ENCODE results near the gene EIF4E3.
A peak's percentile ranks its signal among the peaks of the same experiment; 100 is the strongest.

The EIF4E3 gene

DNA sequence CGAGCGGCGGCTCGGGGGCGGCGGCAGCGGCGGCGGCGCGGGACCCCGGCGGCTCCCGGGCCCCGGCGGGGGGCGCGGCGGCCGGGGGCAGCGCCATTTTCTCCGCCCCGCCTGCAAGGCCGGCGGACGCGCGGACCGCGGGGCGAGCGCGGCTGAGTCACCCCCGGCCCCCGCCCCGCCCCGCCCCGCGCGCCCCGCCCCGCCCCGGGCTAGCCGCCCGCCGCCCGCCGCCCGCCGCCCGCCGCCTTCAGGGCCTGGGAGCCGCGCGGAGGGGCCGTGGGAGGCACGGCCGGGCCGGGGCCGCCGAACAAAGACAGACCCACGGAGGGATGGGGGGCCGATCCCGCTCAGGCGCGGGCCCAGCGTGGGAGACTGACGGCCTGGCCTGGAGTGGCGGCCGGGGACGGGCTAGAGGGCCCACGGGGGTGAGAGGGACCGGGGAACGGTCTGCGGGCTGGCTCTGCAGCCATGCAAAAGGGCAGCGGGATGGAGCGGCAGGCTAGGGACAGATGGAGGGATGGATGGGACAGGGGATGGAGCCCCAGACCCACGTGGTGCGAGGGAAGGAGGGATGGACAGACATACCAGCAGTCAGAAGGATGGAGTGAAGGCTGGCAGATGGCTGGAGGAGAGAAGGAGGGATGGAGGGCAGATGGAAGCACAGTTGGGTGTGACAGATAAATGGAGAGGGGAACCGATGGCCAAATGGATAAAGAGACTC, at the start of gene EIF4E3:
Gene EIF4E3 (minus strand): TSS at position 132 of the 721 bp plus-strand sequence. CDS start 35 bp downstream, at position 97.
- H3K9me3 ChIP-seq (ENCODE audit: control insufficient read depth in 2 of 2, low read length in 2 of 2) = no peaks in the 10 kb centered on the region
- H3K27ac ChIP-seq (ENCODE audit: low read length) = no peak within 1 kb of the TSS
- no peaks in the 10 kb centered on the region for H3K27me3 ChIP-seq (ENCODE audit: control insufficient read depth in 1 of 2, insufficient read depth in 2 of 2, low read length in 2 of 2)
- peak within 1 kb of the TSS; percentile 88 to 89 for H3K4me3 ChIP-seq (ENCODE audit: low read length in 2 of 2)
- H3K36me3 ChIP-seq (ENCODE audit: control insufficient read depth in 2 of 2, insufficient read depth in 2 of 2, low read length in 2 of 2) = no peaks in the 10 kb centered on the region
- H3K9ac ChIP-seq (ENCODE audit: low read length in 2 of 2) = peak within 1 kb of the TSS; percentile 64 to 76
- peaks cover 14% of the 10 kb centered on the region for H3K4me1 ChIP-seq (ENCODE audit: control insufficient read depth, insufficient read depth, low read length)

DNA sequence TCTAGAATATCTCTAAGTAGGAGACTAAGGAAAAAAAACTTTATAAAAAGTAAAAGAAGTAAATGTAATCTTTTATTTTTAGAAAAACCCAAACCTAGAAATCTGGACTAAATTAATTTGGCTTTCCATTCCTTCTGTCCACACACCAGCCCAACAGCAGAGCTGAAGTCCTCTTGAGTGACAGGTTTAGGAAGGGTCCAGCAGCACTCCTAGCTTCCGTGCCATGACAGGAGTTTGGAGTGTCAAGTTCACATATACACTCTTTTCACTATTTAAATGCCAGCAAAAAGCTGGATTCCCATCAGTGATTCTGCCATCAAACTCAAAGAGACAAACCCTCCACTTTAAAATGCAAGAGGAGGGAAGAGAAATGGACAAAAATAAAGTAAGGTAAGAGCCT, 46.7 kb upstream of the EIF4E3 start:
- Histone ChIP-seq H3K27me3 (ENCODE audit: control insufficient read depth in 1 of 2, insufficient read depth in 2 of 2, low read length in 2 of 2) (peaks cover 0 to 4% of the 10 kb centered on the region in 2 donors), H3K4me3 (ENCODE audit: low read length in 2 of 2) (no peak overlapping the region), H3K9ac (ENCODE audit: low read length in 2 of 2) (no peak overlapping the region), H3K9me3 (ENCODE audit: control insufficient read depth in 2 of 2, low read length in 2 of 2) (no peaks in the 10 kb centered on the region), H3K4me1 (ENCODE audit: control insufficient read depth, insufficient read depth, low read length) (no peaks in the 10 kb centered on the region), H3K27ac (ENCODE audit: low read length) (no peak overlapping the region), H3K36me3 (ENCODE audit: control insufficient read depth in 2 of 2, insufficient read depth in 2 of 2, low read length in 2 of 2) (no peaks in the 10 kb centered on the region)

DNA sequence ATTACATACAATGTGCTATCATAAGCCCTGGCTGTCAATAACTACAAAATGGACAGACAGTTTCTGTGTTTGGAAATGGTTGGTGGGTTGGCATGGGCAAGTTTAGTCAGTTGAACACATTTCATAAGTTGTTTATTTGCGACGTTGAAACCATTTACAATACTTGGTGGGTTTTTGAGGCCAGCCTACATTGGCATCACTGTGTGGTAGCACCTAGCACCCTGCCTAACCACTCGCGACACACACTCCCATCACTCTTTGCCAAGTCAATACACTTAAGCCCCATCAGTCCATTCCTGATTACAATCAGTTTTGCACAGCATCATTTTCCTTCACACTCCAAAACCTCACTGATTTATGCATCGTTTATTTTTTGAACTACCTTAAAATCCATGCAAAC, 45.9 kb upstream of the EIF4E3 start:
- Histone ChIP-seq H3K27ac (ENCODE audit: low read length) (no peak overlapping the region), H3K27me3 (ENCODE audit: control insufficient read depth in 1 of 2, insufficient read depth in 2 of 2, low read length in 2 of 2) (peaks cover 0 to 4% of the 10 kb centered on the region in 2 donors), H3K4me1 (ENCODE audit: control insufficient read depth, insufficient read depth, low read length) (no peaks in the 10 kb centered on the region), H3K9ac (ENCODE audit: low read length in 2 of 2) (no peak overlapping the region), H3K9me3 (ENCODE audit: control insufficient read depth in 2 of 2, low read length in 2 of 2) (no peaks in the 10 kb centered on the region), H3K36me3 (ENCODE audit: control insufficient read depth in 2 of 2, insufficient read depth in 2 of 2, low read length in 2 of 2) (no peaks in the 10 kb centered on the region), H3K4me3 (ENCODE audit: low read length in 2 of 2) (no peak overlapping the region)

DNA sequence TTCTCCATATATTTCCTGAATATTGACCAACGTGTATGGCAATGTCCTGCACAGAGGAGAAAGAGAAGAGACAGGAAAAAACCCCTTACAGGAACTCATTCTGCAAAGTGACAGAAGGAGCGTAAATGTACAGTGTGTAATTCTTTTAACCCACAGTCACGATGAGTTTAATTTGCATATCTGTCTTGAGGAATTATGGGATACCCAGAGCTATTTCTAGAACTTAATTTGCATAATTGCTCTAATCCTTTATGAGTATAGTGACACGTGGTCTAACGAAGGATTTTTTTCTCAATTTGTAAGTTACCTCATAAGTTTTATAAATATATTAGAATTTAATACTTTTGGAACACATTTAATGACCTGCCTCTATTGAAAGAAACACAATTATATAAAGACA, 38.2 kb upstream of the EIF4E3 start:
- Histone ChIP-seq H3K9me3 (ENCODE audit: control insufficient read depth in 2 of 2, low read length in 2 of 2) (no peaks in the 10 kb centered on the region), H3K36me3 (ENCODE audit: control insufficient read depth in 2 of 2, insufficient read depth in 2 of 2, low read length in 2 of 2) (no peaks in the 10 kb centered on the region), H3K9ac (ENCODE audit: low read length in 2 of 2) (no peak overlapping the region), H3K27me3 (ENCODE audit: control insufficient read depth in 1 of 2, insufficient read depth in 2 of 2, low read length in 2 of 2) (peaks cover 0 to 3% of the 10 kb centered on the region in 2 donors), H3K4me1 (ENCODE audit: control insufficient read depth, insufficient read depth, low read length) (no peaks in the 10 kb centered on the region), H3K27ac (ENCODE audit: low read length) (no peak overlapping the region), H3K4me3 (ENCODE audit: low read length in 2 of 2) (no peak overlapping the region)

DNA sequence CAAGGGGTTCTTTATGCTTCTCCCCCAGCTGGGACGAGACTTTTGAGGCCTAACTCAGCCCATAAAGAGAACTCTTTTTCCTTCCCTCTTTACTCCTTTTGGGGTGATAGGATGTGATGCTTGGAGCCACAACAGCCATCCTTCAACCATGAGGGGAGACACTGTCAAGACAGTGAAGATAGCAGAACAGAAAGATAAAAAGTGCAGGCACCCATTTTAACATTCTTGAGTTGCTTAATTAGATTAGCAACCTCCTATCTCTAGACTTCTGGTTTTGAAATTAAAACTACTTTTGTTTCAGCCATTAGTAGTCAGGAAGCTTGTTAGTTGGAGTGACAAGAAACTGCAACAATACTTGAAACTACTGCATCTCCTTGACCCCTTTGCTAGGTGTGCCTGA, 34.9 kb upstream of the EIF4E3 start:
- no peak overlapping the region for H3K9ac ChIP-seq (ENCODE audit: low read length in 2 of 2)
- no peaks in the 10 kb centered on the region for H3K36me3 ChIP-seq (ENCODE audit: control insufficient read depth in 2 of 2, insufficient read depth in 2 of 2, low read length in 2 of 2)
- no peak overlapping the region for H3K4me3 ChIP-seq (ENCODE audit: low read length in 2 of 2)
- peaks cover 3 to 5% of the 10 kb centered on the region in 2 donors for H3K27me3 ChIP-seq (ENCODE audit: control insufficient read depth in 1 of 2, insufficient read depth in 2 of 2, low read length in 2 of 2)
- no peaks in the 10 kb centered on the region for H3K9me3 ChIP-seq (ENCODE audit: control insufficient read depth in 2 of 2, low read length in 2 of 2)
- no peak overlapping the region for H3K27ac ChIP-seq (ENCODE audit: low read length)
- H3K4me1 ChIP-seq (ENCODE audit: control insufficient read depth, insufficient read depth, low read length) = no peaks in the 10 kb centered on the region

DNA sequence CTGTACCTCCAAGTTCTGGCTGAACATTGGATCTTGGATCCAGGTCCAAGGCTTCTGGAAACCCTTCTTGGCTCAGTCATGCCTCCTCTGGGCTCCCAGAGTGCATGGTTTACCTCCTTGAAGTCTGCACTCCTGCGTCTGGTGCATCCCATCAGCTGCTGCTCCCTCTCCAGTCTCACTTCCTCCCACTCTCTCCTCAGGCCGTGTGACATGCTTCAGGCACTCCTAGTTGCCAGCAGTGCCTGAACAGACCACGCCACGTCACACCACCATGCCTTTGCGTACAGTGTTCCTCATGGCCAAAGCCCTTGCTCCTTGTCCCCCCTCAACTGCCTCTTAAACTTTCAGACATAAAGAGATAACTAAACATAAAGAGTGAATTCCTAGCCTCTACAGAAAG, 34.2 kb upstream of the EIF4E3 start:
- H3K4me1 ChIP-seq (ENCODE audit: control insufficient read depth, insufficient read depth, low read length) = no peaks in the 10 kb centered on the region
- no peaks in the 10 kb centered on the region for H3K36me3 ChIP-seq (ENCODE audit: control insufficient read depth in 2 of 2, insufficient read depth in 2 of 2, low read length in 2 of 2)
- H3K9ac ChIP-seq (ENCODE audit: low read length in 2 of 2) = no peak overlapping the region
- peaks cover 3 to 6% of the 10 kb centered on the region in 2 donors for H3K27me3 ChIP-seq (ENCODE audit: control insufficient read depth in 1 of 2, insufficient read depth in 2 of 2, low read length in 2 of 2)
- no peak overlapping the region for H3K27ac ChIP-seq (ENCODE audit: low read length)
- no peak overlapping the region for H3K4me3 ChIP-seq (ENCODE audit: low read length in 2 of 2)
- H3K9me3 ChIP-seq (ENCODE audit: control insufficient read depth in 2 of 2, low read length in 2 of 2) = no peaks in the 10 kb centered on the region

DNA sequence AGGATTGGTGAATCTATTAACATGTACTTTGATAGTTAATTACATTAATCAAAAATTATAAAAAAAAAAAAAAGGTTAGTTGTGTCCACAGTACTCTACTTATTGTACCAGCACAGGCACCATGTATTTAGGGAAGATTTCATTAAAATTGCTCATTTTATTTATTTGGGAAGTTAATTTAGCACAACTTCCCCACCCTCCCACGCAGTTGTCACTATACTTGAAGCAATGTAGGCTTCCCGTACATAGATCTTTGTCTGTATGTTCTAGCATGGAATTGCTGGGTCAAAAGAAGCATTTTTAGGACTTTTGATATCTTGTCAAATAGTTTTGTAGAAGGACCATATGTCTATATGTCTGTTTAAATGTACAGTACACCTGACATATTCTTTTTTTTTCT, 32.9 kb upstream of the EIF4E3 start:
- Histone ChIP-seq H3K9me3 (ENCODE audit: control insufficient read depth in 2 of 2, low read length in 2 of 2) (no peaks in the 10 kb centered on the region), H3K4me1 (ENCODE audit: control insufficient read depth, insufficient read depth, low read length) (no peaks in the 10 kb centered on the region), H3K36me3 (ENCODE audit: control insufficient read depth in 2 of 2, insufficient read depth in 2 of 2, low read length in 2 of 2) (no peaks in the 10 kb centered on the region), H3K27ac (ENCODE audit: low read length) (no peak overlapping the region), H3K4me3 (ENCODE audit: low read length in 2 of 2) (no peak overlapping the region), H3K27me3 (ENCODE audit: control insufficient read depth in 1 of 2, insufficient read depth in 2 of 2, low read length in 2 of 2) (peaks cover 3 to 6% of the 10 kb centered on the region in 2 donors), H3K9ac (ENCODE audit: low read length in 2 of 2) (no peak overlapping the region)

DNA sequence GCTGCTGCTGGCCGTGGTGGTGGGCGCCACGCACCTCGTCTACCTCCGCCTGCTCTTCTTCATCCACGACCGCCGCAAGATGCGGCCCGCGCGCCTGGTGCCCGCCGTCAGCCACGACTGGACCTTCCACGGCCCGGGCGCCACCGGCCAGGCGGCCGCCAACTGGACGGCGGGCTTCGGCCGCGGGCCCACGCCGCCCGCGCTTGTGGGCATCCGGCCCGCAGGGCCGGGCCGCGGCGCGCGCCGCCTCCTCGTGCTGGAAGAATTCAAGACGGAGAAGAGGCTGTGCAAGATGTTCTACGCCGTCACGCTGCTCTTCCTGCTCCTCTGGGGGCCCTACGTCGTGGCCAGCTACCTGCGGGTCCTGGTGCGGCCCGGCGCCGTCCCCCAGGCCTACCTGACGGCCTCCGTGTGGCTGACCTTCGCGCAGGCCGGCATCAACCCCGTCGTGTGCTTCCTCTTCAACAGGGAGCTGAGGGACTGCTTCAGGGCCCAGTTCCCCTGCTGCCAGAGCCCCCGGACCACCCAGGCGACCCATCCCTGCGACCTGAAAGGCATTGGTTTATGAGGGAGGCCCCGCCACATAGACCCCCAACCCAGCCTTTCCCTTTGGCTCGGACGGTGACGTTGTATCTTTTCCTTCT, 29.5 kb upstream of the EIF4E3 start:
- peak overlapping the region; percentile 25 to 72 for H3K4me3 ChIP-seq (ENCODE audit: low read length in 2 of 2)
- no peaks in the 10 kb centered on the region for H3K9me3 ChIP-seq (ENCODE audit: control insufficient read depth in 2 of 2, low read length in 2 of 2)
- no peaks in the 10 kb centered on the region for H3K36me3 ChIP-seq (ENCODE audit: control insufficient read depth in 2 of 2, insufficient read depth in 2 of 2, low read length in 2 of 2)
- no peak overlapping the region for H3K9ac ChIP-seq (ENCODE audit: low read length in 2 of 2)
- no peak overlapping the region for H3K27ac ChIP-seq (ENCODE audit: low read length)
- H3K27me3 ChIP-seq (ENCODE audit: control insufficient read depth in 1 of 2, insufficient read depth in 2 of 2, low read length in 2 of 2) = peaks cover 0 to 10% of the 10 kb centered on the region in 2 donors
- no peaks in the 10 kb centered on the region for H3K4me1 ChIP-seq (ENCODE audit: control insufficient read depth, insufficient read depth, low read length)

DNA sequence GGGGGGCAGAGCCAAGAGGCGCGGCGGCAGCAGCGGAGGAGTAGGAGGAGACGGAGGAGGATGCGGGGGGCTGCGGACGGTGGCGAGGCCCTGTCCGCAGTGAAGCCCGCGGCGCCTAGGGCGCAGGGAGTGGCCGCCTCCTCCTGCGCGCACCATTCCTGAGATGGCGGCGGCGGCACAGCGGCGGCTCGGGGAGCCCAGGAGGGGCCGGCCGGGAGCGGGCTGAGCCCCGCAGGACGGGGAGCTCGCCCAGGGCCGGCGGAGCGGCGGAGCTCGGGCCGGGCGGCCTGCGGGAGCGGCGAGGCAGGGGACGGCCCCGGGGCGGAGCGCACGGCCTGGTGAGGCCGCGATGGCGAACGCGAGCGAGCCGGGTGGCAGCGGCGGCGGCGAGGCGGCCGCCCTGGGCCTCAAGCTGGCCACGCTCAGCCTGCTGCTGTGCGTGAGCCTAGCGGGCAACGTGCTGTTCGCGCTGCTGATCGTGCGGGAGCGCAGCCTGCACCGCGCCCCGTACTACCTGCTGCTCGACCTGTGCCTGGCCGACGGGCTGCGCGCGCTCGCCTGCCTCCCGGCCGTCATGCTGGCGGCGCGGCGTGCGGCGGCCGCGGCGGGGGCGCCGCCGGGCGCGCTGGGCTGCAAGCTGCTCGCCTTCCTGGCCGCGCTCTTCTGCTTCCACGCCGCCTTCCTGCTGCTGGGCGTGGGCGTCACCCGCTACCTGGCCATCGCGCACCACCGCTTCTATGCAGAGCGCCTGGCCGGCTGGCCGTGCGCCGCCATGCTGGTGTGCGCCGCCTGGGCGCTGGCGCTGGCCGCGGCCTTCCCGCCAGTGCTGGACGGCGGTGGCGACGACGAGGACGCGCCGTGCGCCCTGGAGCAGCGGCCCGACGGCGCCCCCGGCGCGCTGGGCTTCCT, 28.8 kb upstream of the EIF4E3 start, which contains the start of gene GPR27:
Gene GPR27 (plus strand): TSS at position 155 of the 909 bp plus-strand sequence. CDS start 195 bp downstream, at position 350.
- H3K9me3 ChIP-seq (ENCODE audit: control insufficient read depth in 2 of 2, low read length in 2 of 2) = no peaks in the 10 kb centered on the region
- peaks cover 0 to 10% of the 10 kb centered on the region in 2 donors for H3K27me3 ChIP-seq (ENCODE audit: control insufficient read depth in 1 of 2, insufficient read depth in 2 of 2, low read length in 2 of 2)
- H3K36me3 ChIP-seq (ENCODE audit: control insufficient read depth in 2 of 2, insufficient read depth in 2 of 2, low read length in 2 of 2) = no peaks in the 10 kb centered on the region
- H3K27ac ChIP-seq (ENCODE audit: low read length) = no peak within 1 kb of the TSS
- H3K4me1 ChIP-seq (ENCODE audit: control insufficient read depth, insufficient read depth, low read length) = no peaks in the 10 kb centered on the region
- peak within 1 kb of the TSS in 1 of 2 donors; percentile 21 for H3K9ac ChIP-seq (ENCODE audit: low read length in 2 of 2)
- peak within 1 kb of the TSS; percentile 49 to 72 for H3K4me3 ChIP-seq (ENCODE audit: low read length in 2 of 2)

DNA sequence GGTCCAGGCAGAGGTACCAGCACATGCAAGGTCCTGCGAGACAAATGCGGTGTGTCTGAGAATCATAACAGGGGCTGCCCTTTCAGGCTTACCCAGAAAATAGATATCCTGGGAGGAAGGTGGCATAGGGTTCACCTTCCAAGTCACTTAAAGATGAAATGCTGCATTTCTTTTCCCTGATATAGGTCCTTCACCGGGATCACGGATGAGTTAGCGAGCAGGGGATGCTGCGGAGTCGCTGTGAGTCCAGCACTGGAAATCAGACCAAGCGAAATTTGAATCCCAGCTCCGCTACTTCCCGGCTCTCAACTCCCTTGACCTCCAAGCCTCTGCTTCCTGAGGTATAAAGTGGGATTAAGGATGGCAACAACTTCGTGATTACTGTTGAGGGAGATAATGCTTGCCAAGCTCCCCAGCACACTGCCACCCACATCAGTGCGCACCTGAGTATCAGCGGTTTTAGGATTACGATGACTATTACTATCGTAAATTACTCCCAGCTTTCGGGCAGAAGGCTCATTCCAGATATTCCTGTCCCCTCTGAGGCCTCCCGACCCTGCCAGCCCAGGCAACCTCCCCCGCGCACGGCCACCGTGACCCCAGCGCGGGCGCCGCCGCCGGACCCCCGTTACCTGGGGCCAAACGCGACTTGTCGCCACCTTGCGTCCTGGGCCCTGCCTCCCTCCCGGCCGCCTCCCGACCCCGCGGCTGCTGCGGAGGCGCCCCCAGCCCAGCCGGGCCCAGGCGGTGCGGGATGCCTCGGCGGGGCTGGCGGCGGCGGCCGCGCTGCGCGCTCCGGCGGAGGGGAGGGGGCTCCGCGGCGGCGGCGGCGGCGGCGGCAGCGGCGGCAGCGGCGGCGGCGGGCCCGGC, 27.9 kb upstream of the EIF4E3 start:
- Histone ChIP-seq H3K27ac (ENCODE audit: low read length) (no peak overlapping the region), H3K27me3 (ENCODE audit: control insufficient read depth in 1 of 2, insufficient read depth in 2 of 2, low read length in 2 of 2) (peaks cover 0 to 10% of the 10 kb centered on the region in 2 donors), H3K4me3 (ENCODE audit: low read length in 2 of 2) (peak overlapping the region; percentile 49 to 72), H3K36me3 (ENCODE audit: control insufficient read depth in 2 of 2, insufficient read depth in 2 of 2, low read length in 2 of 2) (no peaks in the 10 kb centered on the region), H3K4me1 (ENCODE audit: control insufficient read depth, insufficient read depth, low read length) (no peaks in the 10 kb centered on the region), H3K9me3 (ENCODE audit: control insufficient read depth in 2 of 2, low read length in 2 of 2) (no peaks in the 10 kb centered on the region), H3K9ac (ENCODE audit: low read length in 2 of 2) (peak overlapping the region in 1 of 2 donors; percentile 21)

All from stomach smooth muscle (tissue), 2 donors.